ENCODE data around the gene OR1A2. TPM values are rescaled to one million over a fixed set of nuclear protein-coding genes. Genes with fewer than 3 reads are reported as not detected.
"Not testable (repeated sequence)": the region's sequence is repeated elsewhere in the genome, so short reads cannot be mapped to it uniquely, and the experiment has no call there.

The OR1A2 gene
- total RNA-seq, 4 donors from 2014 or later, result not detected

- no peak for TF ChIP-seq CTCF (IDR thresholded peaks at IDR 0.05)
- ATAC-seq (ENCODE audit: low FRiP score), result no peak
- no peak for DNase-seq (ENCODE audit: low spot score)
These were observed 16.3 kb downstream of the OR1A2 start for GRCh38 chr17:3213587-3213986.

GRCh38 chr17:3219978-3220377 lies 22.7 kb downstream of the OR1A2 start:
- ATAC-seq (ENCODE audit: low FRiP score), result not testable (repeated sequence)

GRCh38 chr17:3221850-3222249 lies 24.5 kb downstream of the OR1A2 start:
- DNase-seq (ENCODE audit: low spot score) (no peak), ATAC-seq (ENCODE audit: low FRiP score) (no peak)
- TF ChIP-seq CTCF (IDR thresholded peaks at IDR 0.05), result no peak

More at GRCh38 chr17:3219978-3220377, 22.7 kb downstream of the OR1A2 start:
- DNase-seq (ENCODE audit: low spot score), result not testable (repeated sequence)

GRCh38 chr17:3222505-3222904 lies 25.2 kb downstream of the OR1A2 start:
- no peak for ATAC-seq (ENCODE audit: low FRiP score)
- no peak for TF ChIP-seq CTCF (IDR thresholded peaks at IDR 0.05)
- DNase-seq (ENCODE audit: low spot score), result no peak

- not testable (repeated sequence) for ATAC-seq (ENCODE audit: low FRiP score); DNase-seq (ENCODE audit: low spot score)
These were observed 27.5 kb downstream of the OR1A2 start for GRCh38 chr17:3224721-3225352.

- not testable (repeated sequence) for ATAC-seq (ENCODE audit: low FRiP score); DNase-seq (ENCODE audit: low spot score)
These were observed 35.0 kb downstream of the OR1A2 start for GRCh38 chr17:3232300-3232699.

- not testable (repeated sequence) for ATAC-seq (ENCODE audit: low FRiP score)
These were observed 41.4 kb downstream of the OR1A2 start for GRCh38 chr17:3238685-3239084.

GRCh38 chr17:3241044-3241443 lies 43.7 kb downstream of the OR1A2 start:
- not testable (repeated sequence) for ATAC-seq (ENCODE audit: low FRiP score)

More at GRCh38 chr17:3238685-3239084, 41.4 kb downstream of the OR1A2 start:
- not testable (repeated sequence) for DNase-seq (ENCODE audit: low spot score)

GRCh38 chr17:3244841-3245240 lies 47.5 kb downstream of the OR1A2 start:
- not testable (repeated sequence) for DNase-seq (ENCODE audit: low spot score)

More at GRCh38 chr17:3241044-3241443, 43.7 kb downstream of the OR1A2 start:
- not testable (repeated sequence) for DNase-seq (ENCODE audit: low spot score)

More at GRCh38 chr17:3244841-3245240, 47.5 kb downstream of the OR1A2 start:
- not testable (repeated sequence) for ATAC-seq (ENCODE audit: low FRiP score)

Other genes starting within 250 kb of the OR1A2 start
- not detected for gene OR1D5, start 133.9 kb upstream of the OR1A2 start, total RNA-seq
- gene OR1D2, start 93.1 kb upstream of the OR1A2 start, total RNA-seq, result not detected
- not detected for gene OR1G1, start 70.0 kb upstream of the OR1A2 start, total RNA-seq
- gene OR1A1, start 10.1 kb downstream of the OR1A2 start, total RNA-seq, result not detected
- gene OR3A1, start 100.8 kb downstream of the OR1A2 start, total RNA-seq, result under 1 TPM in 1 of 4 donors, not detected in 3; 0.38 TPM
- under 1 TPM in 1 of 4 donors, not detected in 3; 0.24 TPM for gene OR3A2, start 188.8 kb downstream of the OR1A2 start, total RNA-seq
- gene OR1E1, start 200.9 kb downstream of the OR1A2 start, total RNA-seq, result not detected
- not detected for gene OR3A3, start 213.9 kb downstream of the OR1A2 start, total RNA-seq
- gene OR1E2, start 236.3 kb downstream of the OR1A2 start, total RNA-seq, result not detected